Uterus (tissue), 2 donors: Measurements from ENCODE around the gene IL1RAPL2.

Experiments
- POLR2A ChIP-seq, 2 donors: fragments of 450-650 bp; IDR thresholded peaks; one replicate each; pipeline ENCODE4 v1.6.1; 2016; ENCODE audit warnings: antibody characterized with exemption in 2 of 2, mild to moderate bottlenecking in 1 of 2, moderate library complexity in 1 of 2
- TF ChIP-seq, protein P1 (sequence below), 4 experiments: fragments of 200-600 bp in 2 of 4; fragments of 450-650 bp in 2 of 4; sonication (generic) in 2 of 4; IDR thresholded peaks; one replicate each; pipeline ENCODE4 v1.5.1; 2016 to 2019; ENCODE audit warnings: antibody characterized with exemption in 4 of 4, mild to moderate bottlenecking in 2 of 4, moderate library complexity in 1 of 4

DNA sequence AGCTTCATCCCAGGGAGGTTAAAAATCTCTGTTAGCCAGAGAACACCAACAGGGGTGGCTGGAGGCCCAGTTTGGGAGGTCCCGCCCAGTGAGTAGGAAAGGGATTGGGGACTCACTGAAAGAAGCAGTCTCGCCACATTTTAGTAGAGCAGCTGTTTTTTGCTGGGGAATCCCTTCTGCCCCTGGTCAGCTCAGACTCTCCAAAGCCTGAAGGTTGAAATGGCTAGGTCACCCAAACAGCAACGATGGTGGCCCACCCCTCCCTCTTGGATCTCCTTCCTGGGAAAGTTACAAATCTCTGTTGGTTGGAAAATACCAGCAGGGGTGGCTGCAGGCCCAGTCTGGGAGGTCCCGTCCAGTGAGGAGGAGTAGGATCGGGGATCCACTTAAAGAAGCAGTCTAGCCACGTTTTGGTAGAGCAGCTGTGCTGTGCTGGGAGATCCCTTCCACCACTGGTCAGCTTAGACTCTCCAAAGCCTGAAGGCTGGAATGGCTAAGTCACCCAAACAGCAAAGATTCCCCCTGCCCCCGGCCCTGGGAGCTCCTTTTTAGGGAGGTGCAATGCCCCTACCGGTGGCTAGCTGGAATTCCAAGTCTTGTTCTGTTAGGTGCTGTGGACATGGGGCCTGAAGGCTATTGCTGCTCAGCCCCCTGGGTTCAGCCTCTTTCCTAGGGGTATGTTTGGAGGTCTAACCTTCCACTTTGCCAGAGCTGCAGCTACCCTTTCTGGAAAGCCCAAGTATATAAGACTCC lies 694.5 kb downstream of the IL1RAPL2 start:
- TF ChIP-seq, protein P1, sequence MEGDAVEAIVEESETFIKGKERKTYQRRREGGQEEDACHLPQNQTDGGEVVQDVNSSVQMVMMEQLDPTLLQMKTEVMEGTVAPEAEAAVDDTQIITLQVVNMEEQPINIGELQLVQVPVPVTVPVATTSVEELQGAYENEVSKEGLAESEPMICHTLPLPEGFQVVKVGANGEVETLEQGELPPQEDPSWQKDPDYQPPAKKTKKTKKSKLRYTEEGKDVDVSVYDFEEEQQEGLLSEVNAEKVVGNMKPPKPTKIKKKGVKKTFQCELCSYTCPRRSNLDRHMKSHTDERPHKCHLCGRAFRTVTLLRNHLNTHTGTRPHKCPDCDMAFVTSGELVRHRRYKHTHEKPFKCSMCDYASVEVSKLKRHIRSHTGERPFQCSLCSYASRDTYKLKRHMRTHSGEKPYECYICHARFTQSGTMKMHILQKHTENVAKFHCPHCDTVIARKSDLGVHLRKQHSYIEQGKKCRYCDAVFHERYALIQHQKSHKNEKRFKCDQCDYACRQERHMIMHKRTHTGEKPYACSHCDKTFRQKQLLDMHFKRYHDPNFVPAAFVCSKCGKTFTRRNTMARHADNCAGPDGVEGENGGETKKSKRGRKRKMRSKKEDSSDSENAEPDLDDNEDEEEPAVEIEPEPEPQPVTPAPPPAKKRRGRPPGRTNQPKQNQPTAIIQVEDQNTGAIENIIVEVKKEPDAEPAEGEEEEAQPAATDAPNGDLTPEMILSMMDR (IDR thresholded peaks at IDR 0.05), result no peak
- no peak for TF ChIP-seq POLR2A (IDR thresholded peaks at IDR 0.05)
